Vagina (tissue), 2 donors: Measurements from ENCODE around the gene OR5K1.

Experiments used
- CTCF ChIP-seq, 3 experiments: fragments of 450-650 bp in 2 of 3; fragments of 200-600 bp in 1 of 3; sonication (generic) in 1 of 3; IDR thresholded peaks; one replicate each; pipeline ENCODE4 v1.5.1; 2017 to 2019; ENCODE audit warnings: antibody characterized with exemption in 3 of 3, mild to moderate bottlenecking in 2 of 3, moderate library complexity in 2 of 3
- POLR2A ChIP-seq, 2 donors: fragments of 450-650 bp; IDR thresholded peaks; one replicate each; pipeline ENCODE4 v1.6.1; 2017; ENCODE audit warnings: antibody characterized with exemption in 2 of 2, mild to moderate bottlenecking in 2 of 2, moderate library complexity in 2 of 2

DNA sequence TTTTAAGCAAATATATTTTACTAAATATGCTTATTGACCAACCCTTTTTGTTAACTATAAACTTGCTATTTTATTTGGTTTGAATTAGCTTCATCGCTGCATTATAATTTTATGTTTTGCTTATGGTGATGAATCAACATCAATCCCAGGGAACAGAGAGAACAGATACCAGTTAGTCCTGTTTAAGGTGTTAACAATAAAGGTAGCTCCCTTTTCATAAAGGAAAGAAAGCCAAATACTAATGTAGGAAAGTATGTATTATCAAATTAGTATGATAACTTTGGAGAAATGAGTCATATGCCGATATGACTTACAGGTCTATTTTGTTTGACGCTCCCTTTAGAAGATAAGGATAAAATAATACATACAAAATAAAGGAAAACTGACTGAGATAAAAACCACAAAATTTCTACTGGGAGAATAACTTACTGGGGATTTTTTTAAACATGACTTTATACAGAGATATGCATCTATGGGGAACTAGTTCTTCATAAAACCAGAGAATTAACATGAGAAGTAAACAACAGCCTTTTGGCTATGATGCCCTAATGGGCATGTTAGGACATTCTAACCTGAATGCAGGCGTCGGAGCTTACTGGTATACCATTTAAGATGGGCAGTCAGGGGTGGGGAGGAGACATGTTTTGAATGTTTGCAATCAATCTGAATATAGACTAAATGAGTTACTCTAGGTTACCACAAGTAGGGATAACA, 39.0 kb downstream of the OR5K1 start:
- TF ChIP-seq CTCF (IDR thresholded peaks at IDR 0.05) (no peak), POLR2A (IDR thresholded peaks at IDR 0.05) (no peak)
